ENCODE measurements around the gene HLTF.

Gene HLTF

GRCh38 chr3:149058602-149059001, 27.7 kb downstream of the HLTF start:
- no peak for DNase-seq (ENCODE audit: low read depth)
- no peak for TF ChIP-seq CTCF (IDR thresholded peaks at IDR 0.05; ENCODE audit: insufficient read depth, low read depth, low read length, missing control alignments)
- H3K4me3 ChIP-seq (ENCODE audit: low read length), result no peak overlapping the region

GRCh38 chr3:149058198-149058597, 28.1 kb downstream of the HLTF start:
- no peak for DNase-seq (ENCODE audit: low read depth)
- no peak for TF ChIP-seq CTCF (IDR thresholded peaks at IDR 0.05; ENCODE audit: insufficient read depth, low read depth, low read length, missing control alignments)
- H3K4me3 ChIP-seq (ENCODE audit: low read length), result no peak overlapping the region

- no peak for TF ChIP-seq CTCF (IDR thresholded peaks at IDR 0.05; ENCODE audit: insufficient read depth, low read depth, low read length, missing control alignments)
- no peak for DNase-seq (ENCODE audit: low read depth)
- H3K4me3 ChIP-seq (ENCODE audit: low read length), result no peak overlapping the region
Measured at GRCh38 chr3:149055575-149055974, 30.8 kb downstream of the HLTF start.

GRCh38 chr3:149044339-149045083, 41.8 kb downstream of the HLTF start:
- no peak for DNase-seq (ENCODE audit: low read depth)
- no peak overlapping the region for H3K4me3 ChIP-seq (ENCODE audit: low read length)
- TF ChIP-seq CTCF (IDR thresholded peaks at IDR 0.05; ENCODE audit: insufficient read depth, low read depth, low read length, missing control alignments), result no peak

- no peak overlapping the region for H3K4me3 ChIP-seq (ENCODE audit: low read length)
- DNase-seq (ENCODE audit: low read depth), result peak; percentile 57
- no peak for TF ChIP-seq CTCF (IDR thresholded peaks at IDR 0.05; ENCODE audit: insufficient read depth, low read depth, low read length, missing control alignments)
Measured at GRCh38 chr3:149042789-149043386, 43.4 kb downstream of the HLTF start.

- TF ChIP-seq CTCF (IDR thresholded peaks at IDR 0.05; ENCODE audit: insufficient read depth, low read depth, low read length, missing control alignments), result no peak
- H3K4me3 ChIP-seq (ENCODE audit: low read length), result no peak overlapping the region
- DNase-seq (ENCODE audit: low read depth), result no peak
Measured at GRCh38 chr3:149038322-149038721, 48.0 kb downstream of the HLTF start.

- TF ChIP-seq CTCF (IDR thresholded peaks at IDR 0.05; ENCODE audit: insufficient read depth, low read depth, low read length, missing control alignments), result no peak
- no peak overlapping the region for H3K4me3 ChIP-seq (ENCODE audit: low read length)
- DNase-seq (ENCODE audit: low read depth), result no peak
Measured at GRCh38 chr3:149037684-149038083, 48.6 kb downstream of the HLTF start.
